Aorta (tissue), 5 donors: ENCODE data around the gene ZNF83. TPM values are rescaled to one million over a fixed set of nuclear protein-coding genes. Genes with fewer than 3 reads are reported as not detected.
"Not testable (repeated sequence)": the region's sequence is repeated elsewhere in the genome, so short reads cannot be mapped to it uniquely, and the experiment has no call there.

ENCODE experiments used
- ATAC-seq: fragments of 200-7000 bp; cut with Tn5 transposase; one replicate; pipeline ENCODE4 v1.9.1; 2022; ENCODE audit warnings: moderate library complexity; ENCODE audit not compliant: low FRiP score
- DNase-seq, 2 donors: peaks; one replicate each; pipeline ENCODE4 v3.0.0-alpha.2; 2020
- H3K27ac ChIP-seq, 2 donors: one replicate each; pipeline ENCODE4 v1.5.1; 2013; ENCODE audit warnings: low read length in 2 of 2, mild to moderate bottlenecking in 2 of 2, moderate library complexity in 2 of 2, control low read depth in 1 of 2, inconsistent platforms in 1 of 2, low read depth in 1 of 2
- H3K27me3 ChIP-seq, 2 donors: one replicate each; pipeline ENCODE4 v1.6.1; 2013; ENCODE audit warnings: control low read depth in 1 of 2, low read length in 1 of 2, mild to moderate bottlenecking in 1 of 2, moderate library complexity in 1 of 2; ENCODE audit not compliant: insufficient read depth in 2 of 2, control insufficient read depth in 1 of 2
- H3K36me3 ChIP-seq, 2 donors: one replicate each; pipeline ENCODE4 v1.6.1; 2013; ENCODE audit warnings: control low read depth in 1 of 2, low read length in 1 of 2, mild to moderate bottlenecking in 1 of 2; ENCODE audit not compliant: insufficient read depth in 2 of 2, control insufficient read depth in 1 of 2
- H3K4me1 ChIP-seq, 2 donors: one replicate each; pipeline ENCODE4 v1.6.1; 2013; ENCODE audit warnings: low read length in 2 of 2, control low read depth in 1 of 2, mild to moderate bottlenecking in 1 of 2, moderate library complexity in 1 of 2; ENCODE audit not compliant: insufficient read depth in 2 of 2, control insufficient read depth in 1 of 2
- H3K4me3 ChIP-seq, 2 donors: one replicate each; pipeline ENCODE4 v1.5.1; 2013; ENCODE audit warnings: low read length in 2 of 2, control low read depth in 1 of 2, mild to moderate bottlenecking in 1 of 2
- H3K9me3 ChIP-seq: one replicate; pipeline ENCODE4 v1.6.1; 2013; ENCODE audit warnings: mild to moderate bottlenecking, low read length; ENCODE audit not compliant: control insufficient read depth
- WGBS, 2 donors: extraction: QIAGEN DNeasy Blood & Tissue Kit; methylation state at CpG; one replicate each; pipeline ENCODE4 v1.1.7; 2013; 5-methylcytosine and 5-hydroxymethylcytosine counted together
- intact Hi-C, 2 donors: fragments of 100-400 bp; cut with DNase I; formaldehyde crosslinking; loops; one replicate each; pipeline versions ENCODE4 v1.14.2 to v1.15.0; 2022
- polyA plus RNA-seq, 2 donors: library from polyadenylated mRNA; stranded (reverse); fragments of 200-250 nt; gene quantifications; one replicate each; pipeline ENCODE4 v1.2.3, GENCODE V29; 2013
- total RNA-seq, 2 donors: library from RNA; stranded (reverse); fragmentation: NEBNext Ultra II Directional; extraction: Animal tissue kit (Norgen Biotek cat#: 25700); gene quantifications; one replicate each; pipeline ENCODE4 v1.2.1, GENCODE V29; 2021
- donor health status: healthy with polysubstance abuse.
- donor health status: Bipolar disorder and iron deficiency.
- donor health status: DM: no; HTN: no; CAD: no.
- donor health status: DM: no; HTN: no; CAD: no.
- donor health status: DM: yes; HTN: yes; CAD: no.

The ZNF83 gene
- total and polyA plus RNA-seq, 4 donors, result 38.4 to 144 (median 65.0) TPM

- Histone ChIP-seq H3K27ac (no peak overlapping the region), H3K4me3 (no peak overlapping the region), H3K9me3 (no peaks in the 10 kb centered on the region), H3K27me3 (no peaks in the 10 kb centered on the region), H3K36me3 (no peaks in the 10 kb centered on the region), H3K4me1 (no peaks in the 10 kb centered on the region)
- ATAC-seq (no peak), DNase-seq (no peak)
- WGBS, 2 donors, result 82 to 83% methylated on average over 11 of the region's 11 CpGs
- intact Hi-C loops, result loop anchor here (5.0 kb wide), 1 partner anchor 34 kb away; no protein-coding TSS in a partner anchor
Measured at GRCh38 chr19:52635786-52636570, 2.2 kb downstream of the ZNF83 start.

GRCh38 chr19:52627441-52627840 is 10.7 kb downstream of the ZNF83 start:
- WGBS, 2 donors, result 91 to 97% methylated on average over 3 of the region's 3 CpGs
- DNase-seq, H3K9me3 ChIP-seq, H3K27ac ChIP-seq, H3K4me1 ChIP-seq, H3K36me3 ChIP-seq, H3K27me3 ChIP-seq, intact Hi-C loops, ATAC-seq, H3K4me3 ChIP-seq: not testable (repeated sequence)

- H3K27ac ChIP-seq, result no peak overlapping the region
- no peaks in the 10 kb centered on the region for H3K27me3 ChIP-seq
- ATAC-seq (no peak), DNase-seq (no peak)
- H3K4me1 ChIP-seq, result no peaks in the 10 kb centered on the region
- H3K9me3 ChIP-seq, result no peaks in the 10 kb centered on the region
- no peak overlapping the region for H3K4me3 ChIP-seq
- intact Hi-C loops, result no loop called here
- peaks cover 0 to 1% of the 10 kb centered on the region in 2 donors for H3K36me3 ChIP-seq
- WGBS, 2 donors, result 91 to 92% methylated on average over 5 of the region's 5 CpGs
Measured at GRCh38 chr19:52626915-52627314, 11.2 kb downstream of the ZNF83 start.

- DNase-seq (no peak), ATAC-seq (no peak)
- Histone ChIP-seq H3K4me3 (no peak overlapping the region), H3K27me3 (no peaks in the 10 kb centered on the region), H3K4me1 (no peaks in the 10 kb centered on the region), H3K27ac (no peak overlapping the region), H3K36me3 (peaks cover 0 to 4% of the 10 kb centered on the region in 2 donors), H3K9me3 (no peaks in the 10 kb centered on the region)
- WGBS, 2 donors, result 75 to 82% methylated on average over 2 of the region's 2 CpGs
- intact Hi-C loops, result no loop called here
Measured at GRCh38 chr19:52622261-52622660, 15.9 kb downstream of the ZNF83 start.

GRCh38 chr19:52621376-52621775 is 16.8 kb downstream of the ZNF83 start:
- WGBS, 2 donors, result 83 to 85% methylated on average over 3 of the region's 3 CpGs
- intact Hi-C loops, result no loop called here
- Histone ChIP-seq H3K27ac (no peak overlapping the region), H3K4me1 (no peaks in the 10 kb centered on the region), H3K36me3 (peaks cover 0 to 7% of the 10 kb centered on the region in 2 donors), H3K27me3 (no peaks in the 10 kb centered on the region), H3K9me3 (peaks cover 2% of the 10 kb centered on the region), H3K4me3 (no peak overlapping the region)
- DNase-seq (no peak), ATAC-seq (no peak)

GRCh38 chr19:52613299-52613906 is 24.8 kb downstream of the ZNF83 start:
- intact Hi-C loops, result no loop called here
- H3K9me3 ChIP-seq, result peaks cover 2% of the 10 kb centered on the region
- no peak overlapping the region for H3K4me3 ChIP-seq
- DNase-seq (no peak), ATAC-seq (no peak)
- peaks cover 5 to 9% of the 10 kb centered on the region in 2 donors for H3K36me3 ChIP-seq
- WGBS, 2 donors, result 96 to 98% methylated on average over 5 of the region's 5 CpGs
- no peaks in the 10 kb centered on the region for H3K27me3 ChIP-seq
- H3K4me1 ChIP-seq, result no peaks in the 10 kb centered on the region
- no peak overlapping the region for H3K27ac ChIP-seq

GRCh38 chr19:52603558-52604207 is 34.5 kb downstream of the ZNF83 start:
- WGBS, 2 donors, result 66 to 70% methylated on average over 14 of the region's 14 CpGs
- Histone ChIP-seq H3K4me3 (no peak overlapping the region), H3K9me3 (no peaks in the 10 kb centered on the region), H3K4me1 (no peaks in the 10 kb centered on the region), H3K36me3 (peaks cover 0 to 2% of the 10 kb centered on the region in 2 donors), H3K27me3 (no peaks in the 10 kb centered on the region), H3K27ac (no peak overlapping the region)
- intact Hi-C loops, result loop anchor here (5.0 kb wide), 2 partner anchors 34 to 89 kb away; partner anchors contain the start of gene ZNF83 (in 2 of the 2)
- no peak for DNase-seq
- ATAC-seq, result peak; percentile 40

GRCh38 chr19:52602941-52603340 is 35.2 kb downstream of the ZNF83 start:
- WGBS, 2 donors, result 71 to 78% methylated on average over 2 of the region's 2 CpGs
- intact Hi-C loops, result loop anchor here (5.0 kb wide), 2 partner anchors 34 to 89 kb away; partner anchors contain the start of gene ZNF83 (in 2 of the 2)
- no peak overlapping the region for H3K27ac ChIP-seq

More at GRCh38 chr19:52602941-52603340, 35.2 kb downstream of the ZNF83 start:
- no peaks in the 10 kb centered on the region for H3K9me3 ChIP-seq
- H3K4me1 ChIP-seq, result no peaks in the 10 kb centered on the region
- peaks cover 0 to 2% of the 10 kb centered on the region in 2 donors for H3K36me3 ChIP-seq
- no peaks in the 10 kb centered on the region for H3K27me3 ChIP-seq
- DNase-seq (no peak), ATAC-seq (no peak)
- no peak overlapping the region for H3K4me3 ChIP-seq
